Suprapubic skin (tissue), 4 donors: ENCODE data around the gene TANC1. TPM values are rescaled to one million over a fixed set of nuclear protein-coding genes. Genes with fewer than 3 reads are reported as not detected.

Source experiments
- DNase-seq, 2 donors: peaks; one replicate each; pipeline ENCODE4 v3.0.0-alpha.2; 2019; ENCODE audit warnings: low spot score in 2 of 2
- H3K27ac ChIP-seq: fragments of 200-600 bp; sonication (generic); one replicate; pipeline ENCODE4 v1.5.1; 2019
- H3K27me3 ChIP-seq: fragments of 200-600 bp; sonication (generic); one replicate; pipeline ENCODE4 v1.5.1; 2019
- H3K36me3 ChIP-seq: fragments of 200-600 bp; sonication (generic); one replicate; pipeline ENCODE4 v1.5.1; 2019
- H3K4me1 ChIP-seq: fragments of 200-600 bp; sonication (generic); one replicate; pipeline ENCODE4 v1.5.1; 2019
- H3K4me3 ChIP-seq: fragments of 200-600 bp; sonication (generic); one replicate; pipeline ENCODE4 v1.5.1; 2019; ENCODE audit warnings: mild to moderate bottlenecking
- H3K9me3 ChIP-seq: fragments of 200-600 bp; sonication (generic); one replicate; pipeline ENCODE4 v1.5.1; 2019
- CTCF ChIP-seq, 2 donors: fragments of 200-600 bp in 1 of 2; fragments of 450-650 bp in 1 of 2; sonication (generic) in 1 of 2; IDR thresholded peaks; one replicate each; pipeline ENCODE4 v1.5.1; 2016 to 2019; ENCODE audit warnings: antibody characterized with exemption in 2 of 2, mild to moderate bottlenecking in 1 of 2, moderate library complexity in 1 of 2
- EP300 ChIP-seq: sonication (generic); formaldehyde crosslinking; IDR thresholded peaks from one replicate; pipeline ENCODE4 v1.6.1; 2017; ENCODE audit warnings: antibody characterized with exemption
- POLR2A ChIP-seq, 2 donors: fragments of 450-650 bp; IDR thresholded peaks; one replicate each; pipeline ENCODE4 v1.6.1; 2017; ENCODE audit warnings: antibody characterized with exemption in 2 of 2, mild to moderate bottlenecking in 2 of 2, moderate library complexity in 2 of 2
- POLR2AphosphoS5 ChIP-seq, 3 donors: sonication (generic); formaldehyde crosslinking; IDR thresholded peaks; one replicate each; pipeline ENCODE4 v1.6.1; 2017; ENCODE audit warnings: antibody characterized with exemption in 3 of 3
- WGBS: methylation state at CpG from one replicate; pipeline ENCODE4 v1.1.5; 2018; 5-methylcytosine and 5-hydroxymethylcytosine counted together
- total RNA-seq, 4 donors: library from RNA; depleted of rRNA; stranded (reverse); fragments of >200 nt; gene quantifications; one replicate each; pipeline ENCODE4 v1.1.0, GENCODE V29; 2016

Gene TANC1
- total RNA-seq, 4 donors from 2014 or later = 57.6 to 260 (median 88.3) TPM

GRCh38 chr2:158998551-158999248 is 30.3 kb downstream of the TANC1 start:
- Histone ChIP-seq H3K4me1 (peaks cover 31% of the 10 kb centered on the region), H3K4me3 (no peak overlapping the region), H3K36me3 (peaks cover 7% of the 10 kb centered on the region), H3K27me3 (no peaks in the 10 kb centered on the region), H3K9me3 (no peaks in the 10 kb centered on the region), H3K27ac (peak overlapping the region; percentile 9)
- TF ChIP-seq CTCF (IDR thresholded peaks at IDR 0.05) (no peak), POLR2A (IDR thresholded peaks at IDR 0.05) (no peak), POLR2AphosphoS5 (IDR thresholded peaks at IDR 0.05) (no peak), EP300 (no peak)
- 42% methylated on average over 6 of the region's 6 CpGs for WGBS
- no peak for DNase-seq

GRCh38 chr2:158999458-158999857 is 31.0 kb downstream of the TANC1 start:
- DNase-seq = no peak
- H3K27ac ChIP-seq = peak overlapping the region; percentile 9
- WGBS = 58% methylated on average over 4 of the region's 4 CpGs
- H3K27me3 ChIP-seq = no peaks in the 10 kb centered on the region
- no peak for TF ChIP-seq POLR2AphosphoS5 (IDR thresholded peaks at IDR 0.05)
- TF ChIP-seq EP300 = no peak
- no peak for TF ChIP-seq POLR2A (IDR thresholded peaks at IDR 0.05)
- TF ChIP-seq CTCF (IDR thresholded peaks at IDR 0.05) = no peak
- peaks cover 7% of the 10 kb centered on the region for H3K36me3 ChIP-seq
- H3K9me3 ChIP-seq = no peaks in the 10 kb centered on the region
- H3K4me3 ChIP-seq = no peak overlapping the region
- peaks cover 27% of the 10 kb centered on the region for H3K4me1 ChIP-seq

GRCh38 chr2:159000072-159000471 is 31.6 kb downstream of the TANC1 start:
- no peak for TF ChIP-seq POLR2A (IDR thresholded peaks at IDR 0.05)
- no peak for TF ChIP-seq CTCF (IDR thresholded peaks at IDR 0.05)
- no peak for TF ChIP-seq EP300
- TF ChIP-seq POLR2AphosphoS5 (IDR thresholded peaks at IDR 0.05) = no peak
- DNase-seq = no peak
- peaks cover 13% of the 10 kb centered on the region for H3K36me3 ChIP-seq
- no peaks in the 10 kb centered on the region for H3K27me3 ChIP-seq
- H3K27ac ChIP-seq = no peak overlapping the region
- no peaks in the 10 kb centered on the region for H3K9me3 ChIP-seq
- H3K4me1 ChIP-seq = peaks cover 27% of the 10 kb centered on the region
- WGBS = 90% methylated on average over 8 of the region's 8 CpGs
- no peak overlapping the region for H3K4me3 ChIP-seq

- H3K9me3 ChIP-seq = no peaks in the 10 kb centered on the region
- peaks cover 16% of the 10 kb centered on the region for H3K36me3 ChIP-seq
- WGBS = 76% methylated on average over 7 of the region's 7 CpGs
- no peak overlapping the region for H3K4me3 ChIP-seq
- no peak overlapping the region for H3K27ac ChIP-seq
- no peak for TF ChIP-seq CTCF (IDR thresholded peaks at IDR 0.05)
- TF ChIP-seq POLR2A (IDR thresholded peaks at IDR 0.05) = no peak
- no peak for TF ChIP-seq EP300
- no peak for TF ChIP-seq POLR2AphosphoS5 (IDR thresholded peaks at IDR 0.05)
- peaks cover 18% of the 10 kb centered on the region for H3K4me1 ChIP-seq
- DNase-seq = no peak
- H3K27me3 ChIP-seq = no peaks in the 10 kb centered on the region
Measured at GRCh38 chr2:159002462-159003111, 34.1 kb downstream of the TANC1 start.

- H3K4me3 ChIP-seq = no peak overlapping the region
- no peak overlapping the region for H3K27ac ChIP-seq
- 93% methylated on average over 13 of the region's 13 CpGs for WGBS
- H3K36me3 ChIP-seq = peaks cover 16% of the 10 kb centered on the region
- H3K27me3 ChIP-seq = no peaks in the 10 kb centered on the region
- H3K9me3 ChIP-seq = no peaks in the 10 kb centered on the region
- TF ChIP-seq CTCF (IDR thresholded peaks at IDR 0.05) = no peak
- TF ChIP-seq POLR2A (IDR thresholded peaks at IDR 0.05) = no peak
- TF ChIP-seq POLR2AphosphoS5 (IDR thresholded peaks at IDR 0.05) = no peak
- no peak for TF ChIP-seq EP300
- no peak for DNase-seq
- peaks cover 11% of the 10 kb centered on the region for H3K4me1 ChIP-seq
Measured at GRCh38 chr2:159003555-159003954, 35.1 kb downstream of the TANC1 start.
